NCI-H1417 treated with DMSO at 0.1 percent for 48 hours (cell line): ENCODE data around the gene ROBO3.

Source experiments
- DNase-seq: peaks from one replicate; lab custom pipeline; 2025; lab: John Stamatoyannopoulos, UW

ROBO3 gene

GRCh38 chr11:124842305-124842704 lies 22.9 kb upstream of the ROBO3 start:
- DNase-seq: no peak

- DNase-seq: no peak
These were observed 21.7 kb upstream of the ROBO3 start for GRCh38 chr11:124843616-124843910.

GRCh38 chr11:124844664-124845079 lies 20.6 kb upstream of the ROBO3 start:
- no peak for DNase-seq

GRCh38 chr11:124846070-124846673 lies 19.1 kb upstream of the ROBO3 start:
- DNase-seq: no peak

- DNase-seq: no peak
These were observed 6.1 kb upstream of the ROBO3 start for GRCh38 chr11:124859171-124859570.

- no peak for DNase-seq
These were observed 3.6 kb upstream of the ROBO3 start for GRCh38 chr11:124861670-124862069.

GRCh38 chr11:124863137-124863825 lies 2.0 kb upstream of the ROBO3 start:
- DNase-seq: no peak

- no peak for DNase-seq
These were observed 1.4 kb upstream of the ROBO3 start for GRCh38 chr11:124863826-124864165.

- DNase-seq: no peak
These were observed 898 bp upstream of the ROBO3 start for GRCh38 chr11:124864176-124864891.

- no peak for DNase-seq
These were observed 396 bp upstream of the ROBO3 start for GRCh38 chr11:124864892-124865180.

GRCh38 chr11:124865902-124866851 lies 945 bp downstream of the ROBO3 start:
- no peak for DNase-seq

- no peak for DNase-seq
These were observed 2.5 kb downstream of the ROBO3 start for GRCh38 chr11:124867700-124868099.

GRCh38 chr11:124868331-124869274 lies 3.4 kb downstream of the ROBO3 start:
- DNase-seq: no peak

GRCh38 chr11:124869331-124869730 lies 4.1 kb downstream of the ROBO3 start:
- DNase-seq: no peak

- no peak for DNase-seq
These were observed 4.7 kb downstream of the ROBO3 start for GRCh38 chr11:124869856-124870387.

GRCh38 chr11:124870430-124870829 lies 5.2 kb downstream of the ROBO3 start:
- no peak for DNase-seq

GRCh38 chr11:124872280-124872679 lies 7.0 kb downstream of the ROBO3 start:
- DNase-seq: no peak

- DNase-seq: no peak
These were observed 7.5 kb downstream of the ROBO3 start for GRCh38 chr11:124872741-124873140.

GRCh38 chr11:124873951-124874350 lies 8.7 kb downstream of the ROBO3 start:
- no peak for DNase-seq

GRCh38 chr11:124874571-124875255 lies 9.5 kb downstream of the ROBO3 start:
- no peak for DNase-seq

- no peak for DNase-seq
These were observed 10.2 kb downstream of the ROBO3 start for GRCh38 chr11:124875401-124875800.
